ENCODE measurements around the gene CDKN1B. TPM values are rescaled to one million over a fixed set of nuclear protein-coding genes. Genes with fewer than 3 reads are reported as not detected.
"Not testable (repeated sequence)": the region's sequence is repeated elsewhere in the genome, so short reads cannot be mapped to it uniquely, and the experiment has no call there.

Gene CDKN1B
- total RNA-seq, 1 donor from 2014 or later, result 36.3 TPM

DNA sequence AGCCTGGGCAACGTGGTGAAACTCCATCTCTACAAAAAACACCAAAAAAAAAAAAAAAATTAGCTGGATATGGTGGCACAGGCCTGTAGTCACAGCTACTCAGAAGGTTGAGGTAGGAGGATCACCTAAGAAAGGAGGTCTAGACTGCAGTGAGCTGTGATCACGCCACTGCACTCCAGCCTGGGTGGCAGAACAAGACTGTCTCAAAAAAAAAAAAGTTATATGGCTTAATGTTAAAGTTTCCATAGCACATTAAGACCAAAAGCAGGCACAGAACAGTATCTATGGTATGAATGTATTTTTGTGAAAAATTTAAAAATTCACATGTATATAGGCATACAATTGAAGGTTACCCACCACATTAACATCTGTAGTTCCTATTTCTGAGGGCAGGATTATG, 15.9 kb downstream of the CDKN1B start:
- intact Hi-C loops (cut with micrococcal nuclease), result no loop called here
- TF ChIP-seq, protein P1, sequence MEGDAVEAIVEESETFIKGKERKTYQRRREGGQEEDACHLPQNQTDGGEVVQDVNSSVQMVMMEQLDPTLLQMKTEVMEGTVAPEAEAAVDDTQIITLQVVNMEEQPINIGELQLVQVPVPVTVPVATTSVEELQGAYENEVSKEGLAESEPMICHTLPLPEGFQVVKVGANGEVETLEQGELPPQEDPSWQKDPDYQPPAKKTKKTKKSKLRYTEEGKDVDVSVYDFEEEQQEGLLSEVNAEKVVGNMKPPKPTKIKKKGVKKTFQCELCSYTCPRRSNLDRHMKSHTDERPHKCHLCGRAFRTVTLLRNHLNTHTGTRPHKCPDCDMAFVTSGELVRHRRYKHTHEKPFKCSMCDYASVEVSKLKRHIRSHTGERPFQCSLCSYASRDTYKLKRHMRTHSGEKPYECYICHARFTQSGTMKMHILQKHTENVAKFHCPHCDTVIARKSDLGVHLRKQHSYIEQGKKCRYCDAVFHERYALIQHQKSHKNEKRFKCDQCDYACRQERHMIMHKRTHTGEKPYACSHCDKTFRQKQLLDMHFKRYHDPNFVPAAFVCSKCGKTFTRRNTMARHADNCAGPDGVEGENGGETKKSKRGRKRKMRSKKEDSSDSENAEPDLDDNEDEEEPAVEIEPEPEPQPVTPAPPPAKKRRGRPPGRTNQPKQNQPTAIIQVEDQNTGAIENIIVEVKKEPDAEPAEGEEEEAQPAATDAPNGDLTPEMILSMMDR (IDR thresholded peaks at IDR 0.05; ENCODE audit: borderline replicate concordance), result no peak
- Histone ChIP-seq H3K36me3 (no peaks in the 10 kb centered on the region), H3K27ac (replicated peaks) (no peak overlapping the region), H3K27me3 (ENCODE audit: low read depth) (no peaks in the 10 kb centered on the region), H3K4me1 (peaks cover 23% of the 10 kb centered on the region), H3K4me3 (no peak overlapping the region), H3K9me3 (replicated peaks) (no peaks in the 10 kb centered on the region)
- DNase-seq, result no peak

DNA sequence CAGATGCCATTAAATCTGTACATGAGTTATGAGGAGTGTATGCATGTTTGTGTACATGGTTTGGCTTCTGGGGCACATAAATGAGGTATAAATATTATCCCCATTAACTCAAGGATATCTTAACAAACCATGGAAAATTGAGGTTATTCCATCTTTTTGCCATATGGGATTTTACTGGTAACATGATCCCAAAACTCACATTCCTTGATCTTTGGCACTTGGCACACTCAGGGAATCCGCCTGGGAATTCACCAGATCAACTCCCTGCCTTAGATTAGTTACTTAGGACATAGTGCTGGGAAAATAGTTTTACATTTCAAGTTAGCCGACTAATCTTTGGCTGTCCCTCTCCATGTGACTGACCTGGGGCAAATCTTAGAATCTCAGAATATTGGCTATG, 16.9 kb downstream of the CDKN1B start:
- no peaks in the 10 kb centered on the region for H3K9me3 ChIP-seq (replicated peaks)
- no peak for DNase-seq
- H3K27me3 ChIP-seq (ENCODE audit: low read depth), result no peaks in the 10 kb centered on the region
- TF ChIP-seq, protein P1 (IDR thresholded peaks at IDR 0.05; ENCODE audit: borderline replicate concordance), result no peak
- no peak overlapping the region for H3K4me3 ChIP-seq
- H3K27ac ChIP-seq (replicated peaks), result peak overlapping the region; percentile 57
- H3K36me3 ChIP-seq, result no peaks in the 10 kb centered on the region
- intact Hi-C loops (cut with micrococcal nuclease), result no loop called here
- H3K4me1 ChIP-seq, result peaks cover 23% of the 10 kb centered on the region

DNA sequence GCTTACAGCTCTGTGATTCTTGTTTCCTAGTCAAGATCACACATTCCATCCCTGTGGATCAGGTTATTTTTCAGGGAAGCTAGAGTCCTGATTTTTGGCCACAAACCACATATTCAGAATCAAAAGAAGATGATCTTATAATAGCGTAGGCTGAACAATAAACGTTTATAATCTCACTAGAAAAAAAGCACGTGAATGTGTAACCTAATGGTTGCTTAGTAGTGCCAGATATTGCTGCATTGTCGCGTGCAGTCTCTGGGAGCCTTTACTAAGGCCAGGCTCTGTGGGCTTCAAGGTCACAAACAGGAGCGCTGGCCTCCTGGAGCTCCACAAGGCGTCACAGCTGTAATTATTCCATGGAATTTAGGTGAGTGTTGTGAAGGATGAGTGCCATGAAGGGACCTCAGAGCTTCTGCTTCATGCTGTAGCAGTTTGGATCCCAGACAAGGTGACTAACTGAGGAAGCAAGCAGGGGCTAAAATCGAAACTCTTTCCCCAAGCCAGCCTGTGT, 17.4 kb downstream of the CDKN1B start:
- Histone ChIP-seq H3K27ac (replicated peaks) (peak overlapping the region; percentile 57), H3K9me3 (replicated peaks) (no peaks in the 10 kb centered on the region), H3K4me3 (peak overlapping the region; percentile 26), H3K27me3 (ENCODE audit: low read depth) (no peaks in the 10 kb centered on the region), H3K4me1 (peaks cover 23% of the 10 kb centered on the region), H3K36me3 (no peaks in the 10 kb centered on the region)
- intact Hi-C loops (cut with micrococcal nuclease), result no loop called here
- TF ChIP-seq, protein P1 (IDR thresholded peaks at IDR 0.05; ENCODE audit: borderline replicate concordance), result no peak
- no peak for DNase-seq

DNA sequence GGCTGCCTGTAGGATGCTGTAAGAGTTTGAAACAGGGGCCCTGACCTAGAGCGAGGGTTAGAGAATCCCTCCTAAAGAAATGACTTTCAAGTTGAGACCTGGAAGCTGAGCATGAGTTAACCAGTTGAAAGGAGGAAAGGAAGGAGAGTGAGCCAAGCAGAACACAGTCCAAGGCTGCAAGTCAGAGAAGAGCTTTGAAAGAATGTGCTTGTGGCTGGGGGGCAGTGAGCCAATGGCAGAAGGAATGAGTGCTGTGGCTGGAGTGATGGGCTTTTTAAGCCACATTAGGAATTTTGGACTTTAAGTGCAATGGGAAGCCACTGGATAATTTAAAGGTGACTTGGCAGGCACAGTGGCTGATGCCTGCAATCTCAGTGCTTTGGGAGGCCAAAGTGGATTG, 18.1 kb downstream of the CDKN1B start:
- H3K27ac ChIP-seq (replicated peaks), result peak overlapping the region; percentile 57
- TF ChIP-seq, protein P1 (IDR thresholded peaks at IDR 0.05; ENCODE audit: borderline replicate concordance), result no peak
- intact Hi-C loops (cut with micrococcal nuclease), result no loop called here
- H3K4me1 ChIP-seq, result peaks cover 23% of the 10 kb centered on the region
- no peaks in the 10 kb centered on the region for H3K36me3 ChIP-seq
- no peaks in the 10 kb centered on the region for H3K9me3 ChIP-seq (replicated peaks)
- H3K4me3 ChIP-seq, result no peak overlapping the region
- DNase-seq, result no peak
- H3K27me3 ChIP-seq (ENCODE audit: low read depth), result no peaks in the 10 kb centered on the region

DNA sequence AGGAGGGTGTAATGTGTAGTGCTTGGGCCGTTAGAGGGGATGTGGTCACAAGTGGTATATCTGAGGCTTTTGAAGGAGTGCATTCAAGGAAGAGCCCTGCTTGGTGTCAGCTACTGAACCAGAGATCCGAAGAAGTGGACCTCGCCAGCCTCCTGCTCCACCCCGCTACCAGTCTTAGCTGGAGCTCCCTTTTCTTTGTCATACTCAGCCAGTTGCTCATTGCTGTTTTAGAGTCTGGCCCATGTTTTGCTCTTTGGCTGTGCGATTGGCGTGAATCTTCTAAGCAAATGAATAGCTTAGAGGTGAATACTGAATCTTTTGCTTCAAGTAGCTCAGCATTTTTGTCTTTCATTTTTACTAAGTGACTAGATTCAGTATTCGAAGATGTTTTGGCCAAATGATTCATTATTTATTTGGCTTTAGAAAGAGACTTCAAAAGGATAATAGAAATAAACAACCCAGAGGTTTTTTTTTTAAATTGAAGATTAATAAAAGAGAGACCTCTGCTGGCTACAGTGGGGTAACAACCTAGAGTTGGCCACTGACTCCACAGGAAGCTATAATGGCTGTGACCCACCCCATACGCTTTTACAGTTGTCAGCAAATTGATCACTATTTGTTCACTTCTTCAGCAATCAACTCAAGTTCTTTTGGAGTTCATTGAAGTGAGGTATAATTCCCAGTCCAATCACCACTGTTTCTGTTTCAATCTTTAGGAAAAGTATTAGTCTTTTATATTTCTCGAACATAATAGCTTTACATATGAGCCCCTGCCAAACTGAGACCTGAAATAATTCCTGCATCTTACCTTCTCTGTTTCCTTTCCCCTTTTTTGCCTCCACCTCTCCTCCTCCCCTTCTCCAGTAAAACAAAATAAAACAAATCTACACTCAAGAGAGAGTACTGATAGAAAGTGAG, 19.9 kb downstream of the CDKN1B start:
- intact Hi-C loops (cut with micrococcal nuclease), result no loop called here
- H3K27ac ChIP-seq (replicated peaks), result peak overlapping the region; percentile 27
- DNase-seq, result no peak
- H3K27me3 ChIP-seq (ENCODE audit: low read depth), result no peaks in the 10 kb centered on the region
- no peaks in the 10 kb centered on the region for H3K36me3 ChIP-seq
- TF ChIP-seq, protein P1 (IDR thresholded peaks at IDR 0.05; ENCODE audit: borderline replicate concordance), result peak; percentile 74
- no peaks in the 10 kb centered on the region for H3K9me3 ChIP-seq (replicated peaks)
- H3K4me1 ChIP-seq, result peaks cover 32% of the 10 kb centered on the region
- H3K4me3 ChIP-seq, result no peak overlapping the region

DNA sequence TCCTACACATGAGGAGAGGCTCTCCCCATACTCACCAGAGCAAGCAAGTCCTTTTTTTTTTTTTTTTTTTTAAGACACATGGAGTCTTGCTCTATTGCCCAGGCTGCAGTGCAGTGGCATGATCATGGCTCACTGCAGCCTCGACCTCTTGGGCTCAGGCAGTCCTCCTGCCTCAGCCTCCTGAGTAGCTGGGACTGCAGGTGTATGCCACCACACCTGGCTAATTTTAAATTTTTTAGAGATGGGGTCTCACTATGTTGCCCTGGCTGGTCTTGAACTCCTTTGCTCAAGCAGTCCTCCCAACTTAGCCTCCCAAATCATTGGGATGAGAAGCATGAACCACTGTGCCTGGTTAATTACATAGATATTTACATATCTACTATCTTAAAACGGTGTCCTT, 21.0 kb downstream of the CDKN1B start:
- DNase-seq; H3K27me3 ChIP-seq (ENCODE audit: low read depth); H3K4me3 ChIP-seq; H3K27ac ChIP-seq (replicated peaks); H3K9me3 ChIP-seq (replicated peaks); H3K36me3 ChIP-seq; intact Hi-C loops (cut with micrococcal nuclease): not testable (repeated sequence)
- H3K4me1 ChIP-seq, result peaks cover 34% of the 10 kb centered on the region
